ENCODE measurements around the gene ACTRT3. TPM values are rescaled to one million over a fixed set of nuclear protein-coding genes. Genes with fewer than 3 reads are reported as not detected.

Gene ACTRT3
- total RNA-seq, 1 experiment from 2014 or later = 2.5 TPM

GRCh38 chr3:169777822-169778221 lies 8.5 kb upstream of the ACTRT3 start:
- CTCF ChIA-PET = interaction anchor here (0.6 to 0.7 kb wide), 2 partner anchors 172 to 1969 kb away, joined by 3 read pairs; no protein-coding TSS in a partner anchor
- Mint-ChIP-seq H3K4me3 (ENCODE audit: low read depth, unreplicated experiment) (no peak overlapping the region), H3K27ac (ENCODE audit: unreplicated experiment) (no peak overlapping the region), H3K36me3 (ENCODE audit: insufficient read depth, unreplicated experiment) (peaks cover 73% of the 10 kb centered on the region), H3K9me3 (ENCODE audit: low read depth, unreplicated experiment) (no peaks in the 10 kb centered on the region), H3K4me1 (ENCODE audit: low read depth, unreplicated experiment) (peaks cover 17% of the 10 kb centered on the region), H3K27me3 (ENCODE audit: unreplicated experiment) (no peaks in the 10 kb centered on the region)
- BruUV-seq (replicated peaks) = no TSS peak
- TF ChIP-seq CTCF (IDR thresholded peaks at IDR 0.05; ENCODE audit: unreplicated experiment) = no peak
- DNase-seq = no peak
- intact Hi-C loops (cut with micrococcal nuclease; ENCODE audit: unreplicated experiment) = no loop called here

GRCh38 chr3:169774186-169774585 lies 4.8 kb upstream of the ACTRT3 start:
- intact Hi-C loops (cut with micrococcal nuclease; ENCODE audit: unreplicated experiment) = loop anchor here (5.0 kb wide), 2 partner anchors 98 to 273 kb away; no protein-coding TSS in a partner anchor
- Mint-ChIP-seq H3K9me3 (ENCODE audit: low read depth, unreplicated experiment) (no peaks in the 10 kb centered on the region), H3K36me3 (ENCODE audit: insufficient read depth, unreplicated experiment) (peaks cover 66% of the 10 kb centered on the region), H3K27ac (ENCODE audit: unreplicated experiment) (peak overlapping the region; percentile 97), H3K27me3 (ENCODE audit: unreplicated experiment) (no peaks in the 10 kb centered on the region), H3K4me3 (ENCODE audit: low read depth, unreplicated experiment) (peak overlapping the region; percentile 96), H3K4me1 (ENCODE audit: low read depth, unreplicated experiment) (peaks cover 17% of the 10 kb centered on the region)
- BruUV-seq (replicated peaks) = TSS peak; percentile 30
- CTCF ChIA-PET = interaction anchor here (0.6 to 1.2 kb wide), 2 partner anchors 105 to 1136 kb away, joined by 4 to 10 read pairs; no protein-coding TSS in a partner anchor
- no peak for TF ChIP-seq CTCF (IDR thresholded peaks at IDR 0.05; ENCODE audit: unreplicated experiment)
- no peak for DNase-seq

GRCh38 chr3:169772897-169773816 lies 3.8 kb upstream of the ACTRT3 start, which contains the start of gene MYNN:
MYNN (plus strand) TSS chr3:169773396; CDS start chr3:169774296, 900 bp downstream.
- Mint-ChIP-seq H3K36me3 (ENCODE audit: insufficient read depth, unreplicated experiment) (peaks cover 70% of the 10 kb centered on the region), H3K4me3 (ENCODE audit: low read depth, unreplicated experiment) (peak within 1 kb of the TSS; percentile 96), H3K9me3 (ENCODE audit: low read depth, unreplicated experiment) (no peaks in the 10 kb centered on the region), H3K4me1 (ENCODE audit: low read depth, unreplicated experiment) (peaks cover 17% of the 10 kb centered on the region), H3K27me3 (ENCODE audit: unreplicated experiment) (no peaks in the 10 kb centered on the region), H3K27ac (ENCODE audit: unreplicated experiment) (peak within 1 kb of the TSS; percentile 97)
- intact Hi-C loops (cut with micrococcal nuclease; ENCODE audit: unreplicated experiment) = loop anchor here (5.0 kb wide), 2 partner anchors 99 to 274 kb away; no protein-coding TSS in a partner anchor
- CTCF ChIA-PET = interaction anchor here (0.6 to 1.2 kb wide), 2 partner anchors 104 to 202 kb away, joined by 3 to 4 read pairs; no protein-coding TSS in a partner anchor
- peak; percentile 97 for DNase-seq
- TSS peak; percentile 98 for BruUV-seq (replicated peaks)
- no peak for TF ChIP-seq CTCF (IDR thresholded peaks at IDR 0.05; ENCODE audit: unreplicated experiment)

GRCh38 chr3:169772305-169772896 lies 3.0 kb upstream of the ACTRT3 start:
- no peaks in the 10 kb centered on the region for H3K9me3 Mint-ChIP-seq (ENCODE audit: low read depth, unreplicated experiment)
- no peak for TF ChIP-seq CTCF (IDR thresholded peaks at IDR 0.05; ENCODE audit: unreplicated experiment)
- BruUV-seq (replicated peaks) = no TSS peak
- H3K36me3 Mint-ChIP-seq (ENCODE audit: insufficient read depth, unreplicated experiment) = peaks cover 70% of the 10 kb centered on the region
- no peaks in the 10 kb centered on the region for H3K27me3 Mint-ChIP-seq (ENCODE audit: unreplicated experiment)
- peak overlapping the region; percentile 97 for H3K27ac Mint-ChIP-seq (ENCODE audit: unreplicated experiment)
- peaks cover 17% of the 10 kb centered on the region for H3K4me1 Mint-ChIP-seq (ENCODE audit: low read depth, unreplicated experiment)
- DNase-seq = peak; percentile 83
- CTCF ChIA-PET = interaction anchor here (0.6 to 1.1 kb wide), 3 partner anchors 585 to 1394 kb away, joined by 3 to 5 read pairs (median 4); no protein-coding TSS in a partner anchor
- peak overlapping the region; percentile 96 for H3K4me3 Mint-ChIP-seq (ENCODE audit: low read depth, unreplicated experiment)
- intact Hi-C loops (cut with micrococcal nuclease; ENCODE audit: unreplicated experiment) = loop anchor here (5.0 kb wide), 2 partner anchors 100 to 275 kb away; no protein-coding TSS in a partner anchor
